Measurements from ENCODE around the gene RIMS4. TPM values are rescaled to one million over a fixed set of nuclear protein-coding genes. Genes with fewer than 3 reads are reported as not detected.

RIMS4 gene
- total RNA-seq, 1 experiment from 2014 or later, result 16.3 TPM

- H4K5ac ChIP-seq (ENCODE audit: insufficient read length, low read depth, low read length), result no peak overlapping the region
- no peak overlapping the region for H3K56ac ChIP-seq (ENCODE audit: insufficient read length, low read depth, low read length)
- H2BK5ac ChIP-seq (ENCODE audit: insufficient read length, low read length), result no peak overlapping the region
- H3K4me1 Mint-ChIP-seq, result peaks cover 31 to 47% of the 10 kb centered on the region in 2 experiments
- no peaks in the 10 kb centered on the region for H3K27me3 Mint-ChIP-seq (ENCODE audit: low read depth)
- no peaks in the 10 kb centered on the region for H3K79me1 ChIP-seq (ENCODE audit: insufficient read depth, low read depth, low read length, poor library complexity, severe bottlenecking)
- H3K9ac ChIP-seq (ENCODE audit: extremely low read depth, insufficient read length, low read length), result no peak overlapping the region
- no peaks in the 10 kb centered on the region for H3K79me2 ChIP-seq (ENCODE audit: insufficient read depth, low read length)
- H4K8ac ChIP-seq (replicated peaks; ENCODE audit: insufficient read length, low read depth, low read length), result no peak overlapping the region
- H2BK20ac ChIP-seq (ENCODE audit: low read depth, low read length, poor library complexity, severe bottlenecking), result no peak overlapping the region
- no CpG with 5 or more reads among the region's 2 CpGs for WGBS (ENCODE audit: extremely low coverage, insufficient read length, low lambda C conversion rate)
- H3K4me2 ChIP-seq (ENCODE audit: insufficient read depth, insufficient read length, low read length), result no peak overlapping the region
- no peak for DNase-seq
- no peak overlapping the region for H4K91ac ChIP-seq (ENCODE audit: insufficient read length, low read depth, low read length)
- H3K4me3 Mint-ChIP-seq, result no peak overlapping the region
- H3K27ac ChIP-seq (ENCODE audit: insufficient read length, low read depth, low read length), result no peak overlapping the region
- no peaks in the 10 kb centered on the region for H3K36me3 Mint-ChIP-seq (ENCODE audit: insufficient read depth in 1 of 3, low read depth in 3 of 3)
- H2BK120ac ChIP-seq (ENCODE audit: low read depth, low read length, poor library complexity, severe bottlenecking), result no peak overlapping the region
- H2AK5ac ChIP-seq (ENCODE audit: insufficient read length, low read length), result no peak overlapping the region
- no peaks in the 10 kb centered on the region for H3K9me3 Mint-ChIP-seq
- H3K14ac ChIP-seq (ENCODE audit: insufficient read depth, low read length), result no peak overlapping the region
- TF ChIP-seq CTCF (conservative IDR thresholded peaks at IDR 0.05), result no peak
- H2BK12ac ChIP-seq (ENCODE audit: insufficient read length, low read depth, low read length), result no peak overlapping the region
- peak overlapping the region in 1 of 3 experiments; percentile 88; a peak in 2 of 7 replicates for H3K27ac Mint-ChIP-seq
- H3K4ac ChIP-seq (ENCODE audit: low read depth, low read length), result no peak overlapping the region
- no peak overlapping the region for H3K23ac ChIP-seq (ENCODE audit: insufficient read length, low read depth, low read length)
- H3K4me1 ChIP-seq (ENCODE audit: insufficient read depth, low read length), result no peaks in the 10 kb centered on the region; the same call in 1 of the 2 replicates
- no peaks in the 10 kb centered on the region for H3K23me2 ChIP-seq (ENCODE audit: insufficient read length, low read depth, low read length, poor library complexity, severe bottlenecking)
- H2BK15ac ChIP-seq (ENCODE audit: low read depth, low read length), result no peak overlapping the region
- no peak overlapping the region for H3T11ph ChIP-seq (ENCODE audit: low read length)
- H3K18ac ChIP-seq (ENCODE audit: insufficient read length, low read depth, low read length), result no peak overlapping the region
- H2AFZ ChIP-seq (ENCODE audit: low read length), result no peak overlapping the region
- no peaks in the 10 kb centered on the region for H4K20me1 ChIP-seq (ENCODE audit: control insufficient read depth, insufficient read depth, insufficient read length)
- H3K9me3 ChIP-seq (ENCODE audit: control insufficient read depth, low read depth, low read length), result no peaks in the 10 kb centered on the region
- H3K27me3 ChIP-seq (ENCODE audit: insufficient read depth, low read length), result no peaks in the 10 kb centered on the region
Measured at GRCh38 chr20:44730441-44730840, 79.9 kb downstream of the RIMS4 start.

All from H9 (cell line).